Tibial artery (tissue), 4 donors: ENCODE results near the gene SLC2A13.

Source experiments
- DNase-seq, 2 donors: peaks; one replicate each; pipeline ENCODE4 v3.0.0-alpha.2; 2019
- H3K27ac ChIP-seq, 2 donors: fragments of 200-600 bp; sonication (generic) in 1 of 2; 1 replicate in 1 of 2; 2 replicates in 1 of 2; pipeline ENCODE4 v1.5.1; 2018 to 2019; ENCODE audit warnings: mild to moderate bottlenecking in 1 of 2
- H3K27me3 ChIP-seq, 2 donors: fragments of 200-600 bp; sonication (generic) in 1 of 2; one replicate each; pipeline versions ENCODE4 v1.5.1 to v1.6.0; 2016 to 2019
- H3K36me3 ChIP-seq, 3 donors: fragments of 200-600 bp; sonication (generic) in 2 of 3; one replicate each; pipeline ENCODE4 v1.5.1; 2016 to 2019; ENCODE audit warnings: mild to moderate bottlenecking in 2 of 3
- H3K4me1 ChIP-seq, 4 donors: fragments of 200-600 bp; sonication (generic) in 2 of 4; 1 replicate in 3 of 4; 2 replicates in 1 of 4; pipeline ENCODE4 v1.5.1; 2016 to 2019
- H3K4me3 ChIP-seq, 2 donors: fragments of 200-600 bp; sonication (generic) in 1 of 2; 1 replicate in 1 of 2; 2 replicates in 1 of 2; pipeline ENCODE4 v1.5.1; 2018 to 2019; ENCODE audit warnings: mild to moderate bottlenecking in 2 of 2
- H3K9me3 ChIP-seq, 3 donors: fragments of 200-600 bp; sonication (generic) in 1 of 3; one replicate each; pipeline ENCODE4 v1.5.1; 2016 to 2019
- intact Hi-C: fragments of 100-400 bp; cut with DNase I; formaldehyde crosslinking; loops from one replicate; pipeline ENCODE4 v1.15.0; 2023; ENCODE audit warnings: low total_unique reads
- TF ChIP-seq, protein P1 (sequence below), 2 experiments: fragments of 200-600 bp in 1 of 2; fragments of 450-650 bp in 1 of 2; IDR thresholded peaks; one replicate each; pipeline ENCODE4 v1.5.1; 2017 to 2019; ENCODE audit warnings: antibody characterized with exemption in 2 of 2, mild to moderate bottlenecking in 1 of 2, moderate library complexity in 1 of 2

Gene SLC2A13

DNA sequence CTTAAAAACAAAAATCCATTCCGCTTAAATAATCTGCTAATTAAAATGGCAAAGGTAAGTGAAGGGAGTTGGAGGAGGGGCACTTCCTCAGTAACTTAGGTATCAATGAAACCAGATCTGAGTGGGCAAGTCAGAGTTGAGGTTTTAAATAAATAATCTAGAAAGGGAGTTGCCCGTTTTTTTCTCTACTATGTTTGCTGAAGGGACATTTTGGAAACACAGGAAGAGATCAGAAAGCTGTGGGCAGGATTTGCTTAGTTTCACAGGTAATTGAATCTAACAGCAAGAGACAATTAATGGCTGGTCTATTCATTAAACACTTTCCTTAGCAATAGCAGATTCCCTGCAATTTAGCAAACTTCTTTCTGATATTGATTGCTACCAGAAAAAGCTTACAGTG, 300.2 kb downstream of the SLC2A13 start:
- Histone ChIP-seq H3K36me3 (no peaks in the 10 kb centered on the region), H3K27ac (no peak overlapping the region), H3K4me3 (no peak overlapping the region), H3K27me3 (no peaks in the 10 kb centered on the region), H3K9me3 (peaks cover 0 to 7% (median 0%) of the 10 kb centered on the region in 3 donors), H3K4me1 (no peaks in the 10 kb centered on the region)
- TF ChIP-seq, protein P1, sequence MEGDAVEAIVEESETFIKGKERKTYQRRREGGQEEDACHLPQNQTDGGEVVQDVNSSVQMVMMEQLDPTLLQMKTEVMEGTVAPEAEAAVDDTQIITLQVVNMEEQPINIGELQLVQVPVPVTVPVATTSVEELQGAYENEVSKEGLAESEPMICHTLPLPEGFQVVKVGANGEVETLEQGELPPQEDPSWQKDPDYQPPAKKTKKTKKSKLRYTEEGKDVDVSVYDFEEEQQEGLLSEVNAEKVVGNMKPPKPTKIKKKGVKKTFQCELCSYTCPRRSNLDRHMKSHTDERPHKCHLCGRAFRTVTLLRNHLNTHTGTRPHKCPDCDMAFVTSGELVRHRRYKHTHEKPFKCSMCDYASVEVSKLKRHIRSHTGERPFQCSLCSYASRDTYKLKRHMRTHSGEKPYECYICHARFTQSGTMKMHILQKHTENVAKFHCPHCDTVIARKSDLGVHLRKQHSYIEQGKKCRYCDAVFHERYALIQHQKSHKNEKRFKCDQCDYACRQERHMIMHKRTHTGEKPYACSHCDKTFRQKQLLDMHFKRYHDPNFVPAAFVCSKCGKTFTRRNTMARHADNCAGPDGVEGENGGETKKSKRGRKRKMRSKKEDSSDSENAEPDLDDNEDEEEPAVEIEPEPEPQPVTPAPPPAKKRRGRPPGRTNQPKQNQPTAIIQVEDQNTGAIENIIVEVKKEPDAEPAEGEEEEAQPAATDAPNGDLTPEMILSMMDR (IDR thresholded peaks at IDR 0.05), result no peak
- no peak for DNase-seq
- intact Hi-C loops, result no loop called here

DNA sequence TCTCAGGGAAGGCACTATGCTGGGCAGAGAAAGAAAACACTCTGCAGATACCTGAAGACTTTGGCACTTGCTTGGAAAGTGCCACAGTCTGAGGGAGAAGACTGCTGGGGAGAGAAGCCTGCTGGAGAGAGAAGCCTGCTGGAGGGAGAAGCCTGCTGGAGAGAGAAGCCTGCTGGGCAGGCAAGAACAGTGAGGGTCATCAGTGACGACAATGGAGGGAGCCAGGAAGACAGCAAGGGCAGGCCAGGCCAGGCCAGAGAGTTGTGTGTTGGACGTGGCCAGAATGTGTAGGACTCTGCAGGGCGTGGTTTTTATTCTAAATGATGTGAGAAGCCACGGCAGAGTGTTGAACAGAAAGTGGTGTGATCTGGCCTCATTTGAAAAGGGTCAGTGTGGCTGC, 301.0 kb downstream of the SLC2A13 start:
- DNase-seq, result no peak
- Histone ChIP-seq H3K4me1 (no peaks in the 10 kb centered on the region), H3K27me3 (no peaks in the 10 kb centered on the region), H3K9me3 (no peaks in the 10 kb centered on the region), H3K36me3 (no peaks in the 10 kb centered on the region), H3K4me3 (no peak overlapping the region), H3K27ac (no peak overlapping the region)
- intact Hi-C loops, result no loop called here
- TF ChIP-seq, protein P1 (IDR thresholded peaks at IDR 0.05), result no peak

DNA sequence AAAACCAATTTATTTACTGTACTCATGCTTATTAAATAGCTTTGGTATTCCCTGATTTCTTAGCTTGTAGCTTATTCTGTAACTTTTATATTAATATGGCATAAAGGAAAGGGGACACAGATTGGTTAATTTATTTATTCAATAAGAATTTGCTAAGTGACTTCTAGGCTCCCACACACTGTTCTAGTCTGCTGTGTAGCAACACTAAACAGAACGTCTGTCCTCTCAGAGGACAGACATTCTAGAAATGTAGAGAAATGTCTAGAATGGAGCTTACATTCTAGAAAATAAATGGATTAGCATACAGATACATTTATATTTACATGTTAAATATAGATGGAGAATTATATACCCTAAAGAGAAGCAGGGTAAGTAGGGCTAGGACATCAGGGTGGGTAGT, 301.4 kb downstream of the SLC2A13 start:
- Histone ChIP-seq H3K4me1 (no peaks in the 10 kb centered on the region), H3K4me3 (no peak overlapping the region), H3K9me3 (no peaks in the 10 kb centered on the region), H3K27me3 (no peaks in the 10 kb centered on the region), H3K36me3 (no peaks in the 10 kb centered on the region), H3K27ac (no peak overlapping the region)
- intact Hi-C loops, result no loop called here
- TF ChIP-seq, protein P1 (IDR thresholded peaks at IDR 0.05), result no peak
- no peak for DNase-seq

DNA sequence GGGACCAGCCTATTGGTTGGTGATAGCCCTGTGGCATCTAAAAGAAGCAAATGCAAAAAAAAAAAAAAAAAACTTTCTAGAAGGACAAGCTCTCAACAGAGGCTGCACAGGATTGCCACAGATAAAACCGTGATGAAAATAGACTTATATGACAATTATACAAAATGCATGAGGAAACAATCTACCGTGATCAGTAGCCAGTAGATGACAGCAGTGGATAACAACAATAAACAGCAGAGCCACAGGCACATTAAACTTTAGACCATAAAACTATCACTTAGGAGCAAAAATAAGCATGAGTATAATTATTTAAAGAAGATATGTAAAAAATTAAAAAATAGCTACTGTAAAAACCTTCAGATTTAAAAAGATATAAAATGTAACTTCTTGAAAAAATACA, 302.7 kb downstream of the SLC2A13 start:
- Histone ChIP-seq H3K36me3 (no peaks in the 10 kb centered on the region), H3K9me3 (no peaks in the 10 kb centered on the region), H3K4me3 (no peak overlapping the region), H3K27ac (no peak overlapping the region), H3K4me1 (no peaks in the 10 kb centered on the region), H3K27me3 (no peaks in the 10 kb centered on the region)
- intact Hi-C loops, result no loop called here
- DNase-seq, result no peak
- TF ChIP-seq, protein P1 (IDR thresholded peaks at IDR 0.05), result no peak

DNA sequence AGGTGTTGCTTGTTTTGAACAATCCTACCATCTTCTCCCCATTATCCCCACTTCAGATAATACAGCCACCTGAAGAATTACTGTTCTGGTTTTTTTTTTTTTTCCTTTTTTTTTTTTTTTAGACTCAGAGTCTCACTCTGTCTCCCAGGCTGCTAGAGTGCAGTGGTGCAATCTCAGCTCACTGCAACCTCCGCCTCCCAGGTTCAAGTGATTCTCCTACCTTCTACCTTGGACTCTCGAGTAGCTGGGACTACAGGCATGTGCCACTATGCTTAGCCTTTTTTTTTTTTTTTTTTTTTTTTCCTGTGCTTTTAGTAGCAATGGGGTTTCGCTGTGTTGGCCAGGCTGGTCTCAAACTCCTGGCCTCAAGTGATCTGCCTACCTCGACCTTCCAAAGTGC, 306.9 kb downstream of the SLC2A13 start:
- intact Hi-C loops, result no loop called here
- DNase-seq, result no peak
- no peaks in the 10 kb centered on the region for H3K9me3 ChIP-seq
- TF ChIP-seq, protein P1 (IDR thresholded peaks at IDR 0.05), result no peak
- H3K27me3 ChIP-seq, result no peaks in the 10 kb centered on the region
- no peaks in the 10 kb centered on the region for H3K4me1 ChIP-seq
- no peak overlapping the region for H3K27ac ChIP-seq
- no peak overlapping the region for H3K4me3 ChIP-seq
- no peaks in the 10 kb centered on the region for H3K36me3 ChIP-seq

DNA sequence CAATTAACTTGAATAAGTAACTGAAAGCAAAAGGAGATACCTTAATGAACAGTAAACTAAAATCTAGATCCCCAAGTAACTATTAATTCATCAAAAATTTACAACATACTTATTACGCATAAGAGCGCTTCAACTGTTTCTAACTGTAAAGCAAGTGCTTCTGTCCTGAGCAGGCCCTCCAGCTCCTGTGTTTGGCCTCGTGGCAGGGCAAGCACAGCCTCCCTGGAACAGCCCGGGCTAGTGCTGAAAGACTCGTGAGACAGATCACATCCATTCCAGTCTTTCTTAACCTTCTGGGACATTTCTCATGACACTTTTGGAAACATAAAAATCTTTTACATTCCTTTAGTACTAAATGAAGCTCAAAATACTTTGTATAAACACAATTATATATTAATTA, 307.5 kb downstream of the SLC2A13 start:
- no peaks in the 10 kb centered on the region for H3K27me3 ChIP-seq
- intact Hi-C loops, result no loop called here
- no peak for DNase-seq
- no peak overlapping the region for H3K27ac ChIP-seq
- no peaks in the 10 kb centered on the region for H3K9me3 ChIP-seq
- H3K36me3 ChIP-seq, result no peaks in the 10 kb centered on the region
- TF ChIP-seq, protein P1 (IDR thresholded peaks at IDR 0.05), result no peak
- H3K4me3 ChIP-seq, result no peak overlapping the region
- H3K4me1 ChIP-seq, result no peaks in the 10 kb centered on the region
